Fibroblast of mammary gland (primary cell): Measurements from ENCODE around the gene TPO.

Experiments
- DNase-seq: peaks from one replicate; pipeline ENCODE4 v3.0.0-alpha.2; 2010; ENCODE audit warnings: low read depth
- H3K4me3 ChIP-seq: 2 replicates; pipeline ENCODE4 v1.5.1; 2011; ENCODE audit warnings: low read depth, mild to moderate bottlenecking, low read length, moderate library complexity; ENCODE audit not compliant: control insufficient read depth
- CTCF ChIP-seq: conservative IDR thresholded peaks from 2 replicates; pipeline ENCODE4 v1.5.1; 2011; ENCODE audit warnings: low read depth, low read length, inconsistent platforms; ENCODE audit not compliant: control insufficient read depth, insufficient read depth

Gene TPO

DNA sequence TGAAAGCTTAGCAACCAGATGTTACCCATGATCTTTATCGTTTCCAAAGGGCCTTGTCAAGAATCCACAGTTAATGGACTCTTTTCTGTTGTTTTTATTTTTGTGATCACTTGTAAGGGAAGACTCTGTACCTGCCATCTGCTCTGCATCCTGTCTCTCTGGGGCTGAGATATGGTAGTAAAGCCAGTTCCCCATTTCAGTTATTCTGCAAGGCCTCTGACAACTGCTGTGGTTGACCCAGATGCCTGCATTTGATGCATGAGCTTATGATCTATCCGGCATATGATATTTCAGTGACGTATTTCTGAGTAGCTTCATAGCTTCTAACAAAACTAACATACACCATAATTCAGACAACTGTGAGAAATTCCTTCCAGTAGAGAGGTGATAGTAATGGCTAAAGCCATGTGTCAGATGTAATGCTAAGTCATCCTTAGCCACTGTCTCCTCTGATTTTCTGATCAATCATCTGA is 105.1 kb downstream of the TPO start:
- no peak for DNase-seq
- no peak for TF ChIP-seq CTCF

GRCh38 chr2:1518867-1519530 is 105.7 kb downstream of the TPO start:
- peak; percentile 10 for DNase-seq
- no peak overlapping the region for H3K4me3 ChIP-seq
- TF ChIP-seq CTCF: no peak

More for the DNA sequence above, 105.1 kb downstream of the TPO start:
- no peak overlapping the region for H3K4me3 ChIP-seq

DNA sequence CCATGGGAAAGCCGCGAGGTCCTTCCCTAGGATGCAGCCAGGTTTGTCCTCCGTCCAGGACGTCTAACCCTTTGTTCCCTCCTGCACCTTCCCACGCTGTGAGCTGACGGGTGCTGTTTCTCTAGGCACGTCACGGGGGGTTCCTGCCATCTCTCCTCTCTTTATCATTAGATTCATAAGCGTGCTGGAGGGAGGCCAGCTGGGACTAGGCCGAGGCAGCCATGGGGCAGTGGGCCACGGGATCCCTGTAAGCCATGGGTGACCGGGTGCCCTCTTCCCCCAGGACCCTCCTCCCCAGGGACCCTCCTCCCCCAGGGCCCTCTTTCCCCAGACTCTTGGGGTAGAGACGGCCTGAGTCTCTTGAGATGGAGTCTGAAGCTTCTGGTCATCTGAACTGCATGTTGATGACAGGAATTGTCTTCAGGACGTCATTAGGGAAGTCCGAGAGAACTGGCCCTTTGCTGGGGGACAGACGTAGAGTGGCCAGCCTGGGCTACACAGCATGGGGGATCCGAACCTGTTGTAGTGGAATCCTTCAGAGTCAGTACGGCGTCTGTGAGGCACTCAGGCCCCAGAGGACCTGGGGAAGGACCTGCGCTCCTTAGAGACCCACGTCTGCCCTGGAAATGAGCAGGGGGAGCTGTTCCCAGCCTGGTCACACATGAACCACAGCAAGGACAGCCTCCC is 108.1 kb downstream of the TPO start:
- no peak for TF ChIP-seq CTCF
- no peak overlapping the region for H3K4me3 ChIP-seq
- DNase-seq: no peak

DNA sequence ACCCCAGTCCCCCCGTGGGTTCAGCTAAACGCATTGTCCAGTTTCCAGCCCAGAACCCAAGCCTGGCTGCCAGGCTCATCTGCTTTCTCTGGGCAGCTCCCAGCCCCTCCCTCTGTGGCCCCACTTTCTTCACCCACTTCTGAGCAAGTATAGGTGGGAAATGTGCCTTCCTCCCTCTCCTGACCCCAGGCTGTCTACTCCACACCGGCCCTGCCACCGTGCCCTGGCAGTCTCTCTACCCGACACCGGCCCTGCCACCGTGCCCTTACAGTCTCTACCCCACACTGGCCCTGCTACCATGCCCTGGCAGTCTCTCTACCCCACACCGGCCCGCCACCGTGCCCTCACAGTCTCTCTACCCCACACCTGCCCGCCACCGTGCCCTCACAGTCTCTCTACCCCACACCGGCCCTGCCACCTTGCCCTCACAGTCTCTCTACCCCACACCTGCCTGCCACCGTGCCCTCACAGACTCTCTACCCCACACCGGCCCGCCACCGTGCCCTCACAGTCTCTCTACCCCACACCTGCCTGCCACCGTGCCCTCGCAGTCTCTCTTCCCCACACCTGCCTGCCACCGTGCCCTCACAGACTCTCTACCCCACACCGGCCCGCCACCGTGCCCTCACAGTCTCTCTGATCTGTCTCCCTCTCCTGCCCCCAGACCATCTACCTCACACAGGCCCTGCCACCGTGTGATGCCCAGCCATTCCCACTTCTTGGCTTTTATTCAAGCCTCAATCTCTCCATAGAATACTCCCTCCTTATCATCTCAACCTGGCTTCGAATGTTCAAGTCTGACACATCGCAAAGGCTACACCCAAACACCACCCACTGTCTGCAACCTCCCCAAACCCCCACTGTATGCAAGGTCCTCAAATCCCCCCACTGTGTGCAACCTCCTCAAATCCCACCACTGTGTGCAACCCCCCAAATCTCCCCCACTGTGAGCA is 108.9 kb downstream of the TPO start:
- DNase-seq: no peak
- no peak for TF ChIP-seq CTCF
- no peak overlapping the region for H3K4me3 ChIP-seq

DNA sequence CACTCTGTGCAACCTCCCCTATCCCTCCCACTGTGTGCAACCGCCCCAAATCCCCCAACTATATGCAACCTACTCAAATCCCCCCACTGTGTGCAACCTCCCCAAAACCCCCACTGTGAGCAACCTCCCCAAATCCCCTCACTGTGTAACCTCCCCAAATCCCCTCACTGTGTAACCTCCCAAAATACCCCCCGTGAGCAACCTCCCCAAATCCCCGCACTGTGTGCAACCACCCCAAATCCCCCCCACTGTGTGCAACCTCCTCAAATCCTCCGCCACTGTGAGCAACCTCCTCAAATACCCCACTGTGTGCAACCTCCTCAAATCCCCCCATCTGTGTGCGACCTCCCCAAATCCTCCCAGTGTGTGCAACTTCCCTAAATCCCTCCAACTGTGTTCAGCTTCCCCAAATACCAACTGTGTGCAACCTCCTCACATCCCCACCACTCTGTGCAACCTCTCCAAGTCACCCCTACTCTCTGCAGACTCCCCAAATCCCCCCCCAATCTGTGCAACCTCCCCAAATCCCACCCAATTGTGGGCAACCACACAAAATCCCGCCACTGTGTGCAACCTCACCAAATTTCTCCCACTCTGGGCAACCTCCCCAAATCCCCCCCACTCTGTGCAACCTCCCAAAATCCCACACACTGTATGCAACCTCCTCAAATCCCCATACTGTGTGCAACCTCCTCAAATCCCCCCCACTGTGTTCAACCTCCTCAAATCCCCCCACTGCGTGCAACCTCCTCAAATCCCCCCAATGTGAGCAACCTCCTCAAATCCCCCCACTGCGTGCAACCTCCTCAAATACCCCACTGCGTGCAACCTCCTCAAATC is 114.1 kb downstream of the TPO start:
- TF ChIP-seq CTCF: no peak
- DNase-seq: no peak
- no peak overlapping the region for H3K4me3 ChIP-seq
